H9 (cell line): ENCODE measurements around the gene TNFAIP2. TPM values are rescaled to one million over a fixed set of nuclear protein-coding genes. Genes with fewer than 3 reads are reported as not detected.

ENCODE experiments used
- DNase-seq: peaks from one replicate; pipeline ENCODE4 v3.0.0-alpha.2; 2017
- H2AFZ ChIP-seq: one replicate; pipeline ENCODE4 v1.6.1; 2013; ENCODE audit warnings: mild to moderate bottlenecking, low read length, control low read depth, moderate library complexity
- H2AK5ac ChIP-seq: 2 replicates; pipeline ENCODE4 v1.6.1; 2013; ENCODE audit warnings: low read length, control low read depth, mixed read lengths; ENCODE audit not compliant: insufficient read length
- H2BK120ac ChIP-seq: one replicate; pipeline ENCODE4 v1.6.1; 2013; ENCODE audit warnings: low read depth, mild to moderate bottlenecking, low read length, control low read depth, inconsistent platforms; ENCODE audit not compliant: poor library complexity, severe bottlenecking
- H2BK12ac ChIP-seq: 2 replicates; pipeline ENCODE4 v1.6.1; 2013; ENCODE audit warnings: low read length, control low read depth, mixed read lengths, low read depth; ENCODE audit not compliant: insufficient read length
- H2BK15ac ChIP-seq: 2 replicates; pipeline ENCODE4 v1.6.1; 2013; ENCODE audit warnings: low read depth, low read length, control low read depth
- H2BK20ac ChIP-seq: one replicate; pipeline ENCODE4 v1.6.1; 2013; ENCODE audit warnings: low read depth, mild to moderate bottlenecking, low read length, control low read depth, inconsistent platforms; ENCODE audit not compliant: poor library complexity, severe bottlenecking
- H2BK5ac ChIP-seq: 2 replicates; pipeline ENCODE4 v1.6.1; 2013; ENCODE audit warnings: low read length, control low read depth, mixed read lengths; ENCODE audit not compliant: insufficient read length
- H3K14ac ChIP-seq: 2 replicates; pipeline ENCODE4 v1.6.1; 2013; ENCODE audit warnings: low read length, control low read depth; ENCODE audit not compliant: insufficient read depth
- H3K18ac ChIP-seq: 2 replicates; pipeline ENCODE4 v1.6.1; 2013; ENCODE audit warnings: low read depth, mild to moderate bottlenecking, mixed read lengths, low read length, control low read depth; ENCODE audit not compliant: insufficient read length
- H3K23ac ChIP-seq: 2 replicates; pipeline ENCODE4 v1.6.1; 2013; ENCODE audit warnings: low read length, control low read depth, mixed read lengths, low read depth; ENCODE audit not compliant: insufficient read length
- H3K23me2 ChIP-seq: 2 replicates; pipeline ENCODE4 v1.6.1; 2013; ENCODE audit warnings: low read depth, mild to moderate bottlenecking, mixed read lengths, low read length, control low read depth; ENCODE audit not compliant: insufficient read length, poor library complexity, severe bottlenecking
- H3K27ac ChIP-seq: 2 replicates; pipeline ENCODE4 v1.5.1; 2013; ENCODE audit warnings: low read length, control low read depth, mixed read lengths, low read depth; ENCODE audit not compliant: insufficient read length
- H3K27me3 ChIP-seq: 2 replicates; pipeline ENCODE4 v1.6.1; 2013; ENCODE audit warnings: low read length, control low read depth, inconsistent platforms; ENCODE audit not compliant: insufficient read depth
- H3K4ac ChIP-seq: 2 replicates; pipeline ENCODE4 v1.6.1; 2013; ENCODE audit warnings: low read depth, mild to moderate bottlenecking, control low read depth, inconsistent platforms, low read length, moderate library complexity
- H3K4me1 ChIP-seq: 2 replicates; pipeline ENCODE4 v1.6.1; 2013; ENCODE audit warnings: low read length, control low read depth, inconsistent platforms; ENCODE audit not compliant: insufficient read depth
- H3K4me2 ChIP-seq: 2 replicates; pipeline ENCODE4 v1.6.1; 2013; ENCODE audit warnings: low read length, control low read depth, mixed read lengths; ENCODE audit not compliant: insufficient read length, insufficient read depth
- H3K56ac ChIP-seq: 2 replicates; pipeline ENCODE4 v1.6.1; 2013; ENCODE audit warnings: low read depth, mild to moderate bottlenecking, mixed read lengths, low read length, control low read depth; ENCODE audit not compliant: insufficient read length
- H3K79me1 ChIP-seq: 2 replicates; pipeline ENCODE4 v1.6.1; 2013; ENCODE audit warnings: low read depth, mild to moderate bottlenecking, moderate library complexity, low read length, control low read depth, inconsistent platforms; ENCODE audit not compliant: insufficient read depth, poor library complexity, severe bottlenecking
- H3K79me2 ChIP-seq: 2 replicates; pipeline ENCODE4 v1.6.1; 2013; ENCODE audit warnings: low read length, control low read depth, inconsistent platforms; ENCODE audit not compliant: insufficient read depth
- H3K9ac ChIP-seq: 2 replicates; pipeline ENCODE4 v1.6.1; 2013; ENCODE audit warnings: low read length, control low read depth, mixed read lengths; ENCODE audit not compliant: insufficient read length; ENCODE audit errors: extremely low read depth
- H3K9me3 ChIP-seq: one replicate; pipeline ENCODE4 v1.6.1; 2013; ENCODE audit warnings: low read depth, low read length, inconsistent platforms; ENCODE audit not compliant: control insufficient read depth
- H3T11ph ChIP-seq: one replicate; pipeline ENCODE4 v1.6.1; 2013; ENCODE audit warnings: mild to moderate bottlenecking, low read length, control low read depth, inconsistent platforms
- H4K20me1 ChIP-seq: one replicate; pipeline ENCODE4 v1.6.1; 2013; ENCODE audit not compliant: control insufficient read depth, insufficient read length, insufficient read depth
- H4K5ac ChIP-seq: 2 replicates; pipeline ENCODE4 v1.6.1; 2013; ENCODE audit warnings: low read depth, mild to moderate bottlenecking, mixed read lengths, low read length, control low read depth; ENCODE audit not compliant: insufficient read length
- H4K8ac ChIP-seq: replicated peaks from 2 replicates; pipeline ENCODE4 v1.6.1; 2013; ENCODE audit warnings: low read length, control low read depth, mixed read lengths, low read depth; ENCODE audit not compliant: insufficient read length
- H4K91ac ChIP-seq: 2 replicates; pipeline ENCODE4 v1.6.1; 2013; ENCODE audit warnings: low read depth, mild to moderate bottlenecking, moderate library complexity, mixed read lengths, low read length, control low read depth; ENCODE audit not compliant: insufficient read length
- H3K27ac Mint-ChIP-seq, 3 experiments: 2 replicates in 2 of 3; 3 replicates in 1 of 3; pipeline ENCODE4 v1.8.0; 2020 to 2021; ENCODE audit warnings: mixed read lengths in 3 of 3, mild to moderate bottlenecking in 1 of 3, moderate library complexity in 1 of 3
- H3K27me3 Mint-ChIP-seq: 2 replicates; pipeline ENCODE4 v1.8.0; 2021; ENCODE audit warnings: low read depth, mild to moderate bottlenecking, moderate library complexity, mixed read lengths
- H3K36me3 Mint-ChIP-seq, 3 experiments: 2 replicates in 2 of 3; 3 replicates in 1 of 3; pipeline ENCODE4 v1.8.0; 2020 to 2021; ENCODE audit warnings: low read depth in 3 of 3, mixed read lengths in 3 of 3; ENCODE audit not compliant: insufficient read depth in 1 of 3
- H3K4me1 Mint-ChIP-seq, 2 experiments: 2 replicates each; pipeline ENCODE4 v1.8.0; 2020; ENCODE audit warnings: mixed read lengths in 2 of 2
- H3K4me3 Mint-ChIP-seq, 2 experiments: 2 replicates in 1 of 2; 3 replicates in 1 of 2; pipeline ENCODE4 v1.8.0; 2020 to 2021; ENCODE audit warnings: mild to moderate bottlenecking in 2 of 2, mixed read lengths in 2 of 2, moderate library complexity in 1 of 2
- H3K9me3 Mint-ChIP-seq, 2 experiments: 2 replicates in 1 of 2; 3 replicates in 1 of 2; pipeline ENCODE4 v1.8.0; 2020; ENCODE audit warnings: mild to moderate bottlenecking in 2 of 2, mixed read lengths in 2 of 2, moderate library complexity in 1 of 2
- WGBS: extraction: QIAGEN DNeasy Blood & Tissue Kit; methylation state at CpG from one replicate; pipeline ENCODE4 v1.1.7; 2013; ENCODE audit warnings: missing lambda C conversion rate, low lambda C conversion rate, mixed read lengths; ENCODE audit not compliant: insufficient read length; ENCODE audit errors: extremely low coverage; 5-methylcytosine and 5-hydroxymethylcytosine counted together
- total RNA-seq: library from RNA; stranded (reverse); gene quantifications from 2 replicates; pipeline ENCODE4 v1.2.1, GENCODE V29; 2021
- TF ChIP-seq, protein P1 (sequence below): fragments of 200-600 bp; sonication (generic); conservative IDR thresholded peaks from 3 replicates; pipeline ENCODE4 v1.8.0; 2021; ENCODE audit warnings: antibody characterized with exemption, mild to moderate bottlenecking

TNFAIP2 gene
- total RNA-seq, 1 experiment from 2014 or later, result 29.3 TPM

DNA sequence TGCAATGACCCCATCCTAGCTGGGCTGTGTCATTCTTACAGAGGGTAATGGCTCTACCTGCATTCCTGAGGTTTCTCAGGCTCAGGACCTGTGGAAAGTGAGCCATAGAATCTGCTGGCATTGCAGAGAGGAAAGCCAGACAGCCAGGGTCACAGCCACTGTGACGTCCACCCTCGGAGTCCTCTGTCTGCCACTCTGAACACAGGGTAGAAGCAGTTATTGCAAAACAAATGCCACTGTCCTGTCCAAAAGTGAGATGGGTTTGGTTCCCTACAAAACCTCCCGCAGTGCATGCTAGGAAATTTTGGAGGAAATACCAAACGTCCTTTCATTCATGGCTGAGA, 37.8 kb downstream of the TNFAIP2 start:
- H3K4me3 Mint-ChIP-seq, result no peak overlapping the region
- H2BK15ac ChIP-seq, result no peak overlapping the region
- H3K4me1 ChIP-seq, result no peaks in the 10 kb centered on the region; the same call in 1 of the 2 replicates
- H3K56ac ChIP-seq, result no peak overlapping the region
- H4K91ac ChIP-seq, result no peak overlapping the region
- H4K20me1 ChIP-seq, result no peaks in the 10 kb centered on the region
- no peaks in the 10 kb centered on the region for H3K27me3 ChIP-seq
- TF ChIP-seq, protein P1, sequence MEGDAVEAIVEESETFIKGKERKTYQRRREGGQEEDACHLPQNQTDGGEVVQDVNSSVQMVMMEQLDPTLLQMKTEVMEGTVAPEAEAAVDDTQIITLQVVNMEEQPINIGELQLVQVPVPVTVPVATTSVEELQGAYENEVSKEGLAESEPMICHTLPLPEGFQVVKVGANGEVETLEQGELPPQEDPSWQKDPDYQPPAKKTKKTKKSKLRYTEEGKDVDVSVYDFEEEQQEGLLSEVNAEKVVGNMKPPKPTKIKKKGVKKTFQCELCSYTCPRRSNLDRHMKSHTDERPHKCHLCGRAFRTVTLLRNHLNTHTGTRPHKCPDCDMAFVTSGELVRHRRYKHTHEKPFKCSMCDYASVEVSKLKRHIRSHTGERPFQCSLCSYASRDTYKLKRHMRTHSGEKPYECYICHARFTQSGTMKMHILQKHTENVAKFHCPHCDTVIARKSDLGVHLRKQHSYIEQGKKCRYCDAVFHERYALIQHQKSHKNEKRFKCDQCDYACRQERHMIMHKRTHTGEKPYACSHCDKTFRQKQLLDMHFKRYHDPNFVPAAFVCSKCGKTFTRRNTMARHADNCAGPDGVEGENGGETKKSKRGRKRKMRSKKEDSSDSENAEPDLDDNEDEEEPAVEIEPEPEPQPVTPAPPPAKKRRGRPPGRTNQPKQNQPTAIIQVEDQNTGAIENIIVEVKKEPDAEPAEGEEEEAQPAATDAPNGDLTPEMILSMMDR, result no peak
- no peak overlapping the region for H2AK5ac ChIP-seq
- no peak overlapping the region for H4K5ac ChIP-seq
- no peak overlapping the region for H2AFZ ChIP-seq
- H3K27ac ChIP-seq, result no peak overlapping the region
- H4K8ac ChIP-seq, result no peak overlapping the region
- no peak overlapping the region for H3K14ac ChIP-seq
- no CpG with 5 or more reads among the region's 4 CpGs for WGBS
- no peak overlapping the region for H3K23ac ChIP-seq
- H3K79me2 ChIP-seq, result no peaks in the 10 kb centered on the region
- no peak overlapping the region for H3K27ac Mint-ChIP-seq
- no peak for DNase-seq
- no peak overlapping the region for H3T11ph ChIP-seq
- no peak overlapping the region for H3K4me2 ChIP-seq
- H3K23me2 ChIP-seq, result no peaks in the 10 kb centered on the region
- H2BK120ac ChIP-seq, result no peak overlapping the region
- peaks cover 14% of the 10 kb centered on the region for H3K9me3 ChIP-seq
- peaks cover 8 to 20% of the 10 kb centered on the region in 2 experiments for H3K4me1 Mint-ChIP-seq
- no peak overlapping the region for H3K4ac ChIP-seq
- H2BK20ac ChIP-seq, result no peak overlapping the region
- H2BK12ac ChIP-seq, result no peak overlapping the region
- peaks cover 22% of the 10 kb centered on the region for H3K27me3 Mint-ChIP-seq
- H3K9me3 Mint-ChIP-seq, result peaks cover 0 to 12% of the 10 kb centered on the region in 2 experiments; a peak in 3 of 5 replicates
- no peak overlapping the region for H3K18ac ChIP-seq
- H3K9ac ChIP-seq, result no peak overlapping the region
- H3K79me1 ChIP-seq, result no peaks in the 10 kb centered on the region
- H2BK5ac ChIP-seq, result no peak overlapping the region
- peaks cover 0 to 5% (median 2%) of the 10 kb centered on the region in 3 experiments; a peak in 1 of 7 replicates for H3K36me3 Mint-ChIP-seq
